ENCODE results near the gene PRCC. TPM values are rescaled to one million over a fixed set of nuclear protein-coding genes. Genes with fewer than 3 reads are reported as not detected.

The PRCC gene
- polyA plus RNA-seq, 4 donors: 45.2 to 56.7 (median 52.8) TPM

GRCh38 chr1:156814571-156815260 lies 47.4 kb downstream of the PRCC start:
- H3K4me1 ChIP-seq (ENCODE audit: control insufficient read depth in 3 of 3, insufficient read depth in 2 of 3, low read depth in 1 of 3, low read length in 2 of 3): peaks cover 0 to 20% (median 3%) of the 10 kb centered on the region in 3 donors
- no peak for FAIRE-seq
- peak overlapping the region in 2 of 3 donors; percentile 21 to 85 for H3K27ac ChIP-seq (ENCODE audit: low read depth in 1 of 3, low read length in 2 of 3)
- no peaks in the 10 kb centered on the region for H3K36me3 ChIP-seq (ENCODE audit: control insufficient read depth in 3 of 3, insufficient read depth in 2 of 3, low read depth in 1 of 3, low read length in 3 of 3)
- H3K9me3 ChIP-seq (ENCODE audit: control insufficient read depth in 2 of 2, insufficient read depth in 1 of 2, low read depth in 1 of 2, low read length in 1 of 2): no peaks in the 10 kb centered on the region
- no peak for DNase-seq
- 55 to 84% (median 83%) methylated on average over 6 to 7 of the region's 7 CpGs for WGBS, 3 donors
- H3K27me3 ChIP-seq (ENCODE audit: control insufficient read depth in 3 of 3, insufficient read depth in 3 of 3, low read length in 3 of 3): peaks cover 0 to 14% (median 0%) of the 10 kb centered on the region in 3 donors
- H3K4me3 ChIP-seq (ENCODE audit: low read depth in 1 of 3, low read length in 3 of 3): peak overlapping the region in 1 of 3 donors; percentile 40

GRCh38 chr1:156815307-156815826 lies 48.0 kb downstream of the PRCC start:
- Histone ChIP-seq H3K4me1 (ENCODE audit: control insufficient read depth in 3 of 3, insufficient read depth in 2 of 3, low read depth in 1 of 3, low read length in 2 of 3) (peaks cover 0 to 20% (median 3%) of the 10 kb centered on the region in 3 donors), H3K27ac (ENCODE audit: low read depth in 1 of 3, low read length in 2 of 3) (peak overlapping the region in 1 of 3 donors; percentile 85), H3K36me3 (ENCODE audit: control insufficient read depth in 3 of 3, insufficient read depth in 2 of 3, low read depth in 1 of 3, low read length in 3 of 3) (no peaks in the 10 kb centered on the region), H3K9me3 (ENCODE audit: control insufficient read depth in 2 of 2, insufficient read depth in 1 of 2, low read depth in 1 of 2, low read length in 1 of 2) (no peaks in the 10 kb centered on the region), H3K4me3 (ENCODE audit: low read depth in 1 of 3, low read length in 3 of 3) (peak overlapping the region in 1 of 3 donors; percentile 49), H3K27me3 (ENCODE audit: control insufficient read depth in 3 of 3, insufficient read depth in 3 of 3, low read length in 3 of 3) (peaks cover 0 to 14% (median 0%) of the 10 kb centered on the region in 3 donors)
- FAIRE-seq: no peak
- 59 to 69% (median 64%) methylated on average over 5 of the region's 5 CpGs for WGBS, 3 donors
- DNase-seq: no peak

- Histone ChIP-seq H3K9me3 (ENCODE audit: control insufficient read depth in 2 of 2, insufficient read depth in 1 of 2, low read depth in 1 of 2, low read length in 1 of 2) (no peaks in the 10 kb centered on the region), H3K4me3 (ENCODE audit: low read depth in 1 of 3, low read length in 3 of 3) (peak overlapping the region in 1 of 3 donors; percentile 49), H3K27ac (ENCODE audit: low read depth in 1 of 3, low read length in 2 of 3) (peak overlapping the region in 2 of 3 donors; percentile 85), H3K27me3 (ENCODE audit: control insufficient read depth in 3 of 3, insufficient read depth in 3 of 3, low read length in 3 of 3) (peaks cover 0 to 14% (median 0%) of the 10 kb centered on the region in 3 donors), H3K36me3 (ENCODE audit: control insufficient read depth in 3 of 3, insufficient read depth in 2 of 3, low read depth in 1 of 3, low read length in 3 of 3) (no peaks in the 10 kb centered on the region), H3K4me1 (ENCODE audit: control insufficient read depth in 3 of 3, insufficient read depth in 2 of 3, low read depth in 1 of 3, low read length in 2 of 3) (peaks cover 0 to 20% (median 3%) of the 10 kb centered on the region in 3 donors)
- FAIRE-seq (no peak), DNase-seq (no peak)
- WGBS, 3 donors: 64 to 74% (median 66%) methylated on average over 9 to 10 of the region's 10 CpGs
Measured at GRCh38 chr1:156815961-156816422, 48.7 kb downstream of the PRCC start.

GRCh38 chr1:156816561-156817328 lies 49.4 kb downstream of the PRCC start, which contains the start of gene SH2D2A:
TSS of gene SH2D2A (minus strand) at chr1:156816848. CDS start at chr1:156816708, 140 bp downstream.
- DNase-seq (peak; percentile 29 to 81), FAIRE-seq (no peak)
- H3K4me1 ChIP-seq (ENCODE audit: control insufficient read depth in 3 of 3, insufficient read depth in 2 of 3, low read depth in 1 of 3, low read length in 2 of 3): peaks cover 0 to 20% (median 3%) of the 10 kb centered on the region in 3 donors
- H3K27me3 ChIP-seq (ENCODE audit: control insufficient read depth in 3 of 3, insufficient read depth in 3 of 3, low read length in 3 of 3): peaks cover 0 to 21% (median 0%) of the 10 kb centered on the region in 3 donors
- H3K9me3 ChIP-seq (ENCODE audit: control insufficient read depth in 2 of 2, insufficient read depth in 1 of 2, low read depth in 1 of 2, low read length in 1 of 2): no peaks in the 10 kb centered on the region
- peak within 1 kb of the TSS in 2 of 3 donors; percentile 85 for H3K27ac ChIP-seq (ENCODE audit: low read depth in 1 of 3, low read length in 2 of 3)
- peak within 1 kb of the TSS in 1 of 3 donors; percentile 49 for H3K4me3 ChIP-seq (ENCODE audit: low read depth in 1 of 3, low read length in 3 of 3)
- 43 to 62% (median 44%) methylated on average over 10 of the region's 10 CpGs for WGBS, 3 donors
- no peaks in the 10 kb centered on the region for H3K36me3 ChIP-seq (ENCODE audit: control insufficient read depth in 3 of 3, insufficient read depth in 2 of 3, low read depth in 1 of 3, low read length in 3 of 3)

- FAIRE-seq (no peak), DNase-seq (no peak)
- H3K36me3 ChIP-seq (ENCODE audit: control insufficient read depth in 3 of 3, insufficient read depth in 2 of 3, low read depth in 1 of 3, low read length in 3 of 3): no peaks in the 10 kb centered on the region
- H3K9me3 ChIP-seq (ENCODE audit: control insufficient read depth in 2 of 2, insufficient read depth in 1 of 2, low read depth in 1 of 2, low read length in 1 of 2): no peaks in the 10 kb centered on the region
- no peak overlapping the region for H3K27ac ChIP-seq (ENCODE audit: low read depth in 1 of 3, low read length in 2 of 3)
- H3K4me3 ChIP-seq (ENCODE audit: low read depth in 1 of 3, low read length in 3 of 3): no peak overlapping the region
- 55 to 76% (median 64%) methylated on average over 4 of the region's 4 CpGs for WGBS, 3 donors
- no peaks in the 10 kb centered on the region for H3K4me1 ChIP-seq (ENCODE audit: control insufficient read depth in 3 of 3, insufficient read depth in 2 of 3, low read depth in 1 of 3, low read length in 2 of 3)
- H3K27me3 ChIP-seq (ENCODE audit: control insufficient read depth in 3 of 3, insufficient read depth in 3 of 3, low read length in 3 of 3): peaks cover 0 to 19% (median 0%) of the 10 kb centered on the region in 3 donors
Measured at GRCh38 chr1:156821801-156822200, 54.5 kb downstream of the PRCC start.

GRCh38 chr1:156822680-156823079 lies 55.3 kb downstream of the PRCC start:
- no peak overlapping the region for H3K4me3 ChIP-seq (ENCODE audit: low read depth in 1 of 3, low read length in 3 of 3)
- H3K9me3 ChIP-seq (ENCODE audit: control insufficient read depth in 2 of 2, insufficient read depth in 1 of 2, low read depth in 1 of 2, low read length in 1 of 2): no peaks in the 10 kb centered on the region
- no peak overlapping the region for H3K27ac ChIP-seq (ENCODE audit: low read depth in 1 of 3, low read length in 2 of 3)
- H3K4me1 ChIP-seq (ENCODE audit: control insufficient read depth in 3 of 3, insufficient read depth in 2 of 3, low read depth in 1 of 3, low read length in 2 of 3): no peaks in the 10 kb centered on the region
- WGBS, 3 donors: 46 to 76% (median 52%) methylated on average over 1 of the region's 1 CpG
- peaks cover 0 to 16% (median 0%) of the 10 kb centered on the region in 3 donors for H3K27me3 ChIP-seq (ENCODE audit: control insufficient read depth in 3 of 3, insufficient read depth in 3 of 3, low read length in 3 of 3)
- FAIRE-seq (no peak), DNase-seq (no peak)
- no peaks in the 10 kb centered on the region for H3K36me3 ChIP-seq (ENCODE audit: control insufficient read depth in 3 of 3, insufficient read depth in 2 of 3, low read depth in 1 of 3, low read length in 3 of 3)

GRCh38 chr1:156823210-156823790 lies 56.0 kb downstream of the PRCC start:
- Histone ChIP-seq H3K4me1 (ENCODE audit: control insufficient read depth in 3 of 3, insufficient read depth in 2 of 3, low read depth in 1 of 3, low read length in 2 of 3) (no peaks in the 10 kb centered on the region), H3K27me3 (ENCODE audit: control insufficient read depth in 3 of 3, insufficient read depth in 3 of 3, low read length in 3 of 3) (peaks cover 0 to 16% (median 0%) of the 10 kb centered on the region in 3 donors), H3K9me3 (ENCODE audit: control insufficient read depth in 2 of 2, insufficient read depth in 1 of 2, low read depth in 1 of 2, low read length in 1 of 2) (no peaks in the 10 kb centered on the region), H3K4me3 (ENCODE audit: low read depth in 1 of 3, low read length in 3 of 3) (no peak overlapping the region), H3K36me3 (ENCODE audit: control insufficient read depth in 3 of 3, insufficient read depth in 2 of 3, low read depth in 1 of 3, low read length in 3 of 3) (no peaks in the 10 kb centered on the region), H3K27ac (ENCODE audit: low read depth in 1 of 3, low read length in 2 of 3) (no peak overlapping the region)
- no peak for DNase-seq
- no peak for FAIRE-seq
- 83 to 92% (median 91%) methylated on average over 5 of the region's 5 CpGs for WGBS, 3 donors

GRCh38 chr1:156826630-156827029 lies 59.3 kb downstream of the PRCC start:
- WGBS, 3 donors: 58 to 61% (median 60%) methylated on average over 1 of the region's 1 CpG
- DNase-seq: no peak

More at GRCh38 chr1:156826630-156827029, 59.3 kb downstream of the PRCC start:
- peaks cover 0 to 14% (median 0%) of the 10 kb centered on the region in 3 donors for H3K27me3 ChIP-seq (ENCODE audit: control insufficient read depth in 3 of 3, insufficient read depth in 3 of 3, low read length in 3 of 3)
- no peaks in the 10 kb centered on the region for H3K36me3 ChIP-seq (ENCODE audit: control insufficient read depth in 3 of 3, insufficient read depth in 2 of 3, low read depth in 1 of 3, low read length in 3 of 3)
- FAIRE-seq: no peak
- no peaks in the 10 kb centered on the region for H3K4me1 ChIP-seq (ENCODE audit: control insufficient read depth in 3 of 3, insufficient read depth in 2 of 3, low read depth in 1 of 3, low read length in 2 of 3)
- no peak overlapping the region for H3K4me3 ChIP-seq (ENCODE audit: low read depth in 1 of 3, low read length in 3 of 3)
- H3K27ac ChIP-seq (ENCODE audit: low read depth in 1 of 3, low read length in 2 of 3): no peak overlapping the region
- H3K9me3 ChIP-seq (ENCODE audit: control insufficient read depth in 2 of 2, insufficient read depth in 1 of 2, low read depth in 1 of 2, low read length in 1 of 2): no peaks in the 10 kb centered on the region

Data from small intestine (tissue), 7 donors.